Measurements from ENCODE around the gene SLPI. TPM values are rescaled to one million over a fixed set of nuclear protein-coding genes. Genes with fewer than 3 reads are reported as not detected.

Gene SLPI
- total RNA-seq, 4 donors from 2014 or later: 250 to 1,637 (median 1,024) TPM

DNA sequence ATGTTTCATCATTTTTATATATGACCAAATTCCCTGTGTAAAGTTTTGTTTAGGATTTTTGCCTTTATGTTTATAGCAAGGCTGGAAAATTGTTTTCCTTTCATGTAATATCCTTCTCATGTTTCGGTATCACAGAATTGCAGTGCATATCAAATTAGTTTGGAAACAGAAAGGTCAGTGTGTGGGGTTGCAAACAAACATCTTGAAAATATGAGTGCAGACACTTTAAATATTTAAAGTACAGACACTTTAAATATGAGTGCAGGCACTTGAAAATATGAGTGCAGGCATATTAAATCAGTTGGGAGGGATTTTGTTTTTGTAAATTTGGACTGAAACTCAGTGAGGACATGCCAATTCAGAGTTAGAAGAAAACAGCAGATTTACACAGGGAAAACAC, 6.5 kb downstream of the SLPI start:
- Histone ChIP-seq H3K9me3 (no peaks in the 10 kb centered on the region), H3K27ac (no peak overlapping the region), H3K4me1 (peaks cover 0 to 18% (median 10%) of the 10 kb centered on the region in 3 donors), H3K27me3 (peaks cover 0 to 31% (median 0%) of the 10 kb centered on the region in 4 donors), H3K4me3 (no peak overlapping the region), H3K36me3 (no peaks in the 10 kb centered on the region)
- intact Hi-C loops (cut with DNase I): no loop called here
- no peak for DNase-seq
- 63 to 69% methylated on average over 1 of the region's 1 CpG for WGBS, 2 donors
- TF ChIP-seq CTCF (IDR thresholded peaks at IDR 0.05) (no peak), POLR2A (IDR thresholded peaks at IDR 0.05) (no peak)

GRCh38 chr20:45246109-45246508, 8.3 kb downstream of the SLPI start:
- intact Hi-C loops (cut with DNase I): no loop called here
- Histone ChIP-seq H3K4me1 (peaks cover 0 to under 1% (median 0%) of the 10 kb centered on the region in 3 donors), H3K27me3 (peaks cover 0 to 32% (median 0%) of the 10 kb centered on the region in 4 donors), H3K27ac (no peak overlapping the region), H3K36me3 (no peaks in the 10 kb centered on the region), H3K9me3 (no peaks in the 10 kb centered on the region), H3K4me3 (no peak overlapping the region)
- 45 to 50% methylated on average over 6 of the region's 6 CpGs for WGBS, 2 donors
- no peak for DNase-seq
- TF ChIP-seq POLR2A (IDR thresholded peaks at IDR 0.05): no peak
- TF ChIP-seq CTCF (IDR thresholded peaks at IDR 0.05): no peak

DNA sequence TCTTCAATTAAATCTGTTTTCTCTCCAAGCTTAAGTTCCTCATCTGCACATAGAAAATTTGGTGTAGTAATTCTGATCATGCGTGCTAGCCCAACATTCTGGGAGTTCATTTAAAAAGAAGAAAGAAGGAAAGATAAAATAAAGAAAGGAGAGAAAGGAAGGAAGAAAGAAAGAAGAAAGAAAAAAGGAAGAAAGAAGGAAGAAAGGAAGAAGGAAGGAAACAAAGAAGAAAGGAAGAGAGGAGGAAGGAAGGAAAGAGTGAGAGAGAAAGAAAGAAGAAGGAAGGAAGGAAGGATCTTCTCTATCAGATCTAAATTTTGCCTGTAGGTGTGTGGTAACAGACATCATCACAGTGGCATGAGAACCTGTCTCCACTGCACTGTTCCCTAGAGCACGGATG, 16.2 kb downstream of the SLPI start:
- H3K4me1 ChIP-seq: no peaks in the 10 kb centered on the region
- H3K36me3 ChIP-seq: no peaks in the 10 kb centered on the region
- H3K27me3 ChIP-seq: peaks cover 0 to 71% (median 0%) of the 10 kb centered on the region in 4 donors
- no peak overlapping the region for H3K27ac ChIP-seq
- TF ChIP-seq CTCF (IDR thresholded peaks at IDR 0.05) (no peak), POLR2A (IDR thresholded peaks at IDR 0.05) (no peak)
- WGBS, 2 donors: 74 to 77% methylated on average over 1 to 2 of the region's 2 CpGs
- intact Hi-C loops (cut with DNase I): no loop called here
- H3K4me3 ChIP-seq: no peak overlapping the region
- DNase-seq: no peak
- peaks cover 0 to 8% (median 7%) of the 10 kb centered on the region in 3 donors for H3K9me3 ChIP-seq

DNA sequence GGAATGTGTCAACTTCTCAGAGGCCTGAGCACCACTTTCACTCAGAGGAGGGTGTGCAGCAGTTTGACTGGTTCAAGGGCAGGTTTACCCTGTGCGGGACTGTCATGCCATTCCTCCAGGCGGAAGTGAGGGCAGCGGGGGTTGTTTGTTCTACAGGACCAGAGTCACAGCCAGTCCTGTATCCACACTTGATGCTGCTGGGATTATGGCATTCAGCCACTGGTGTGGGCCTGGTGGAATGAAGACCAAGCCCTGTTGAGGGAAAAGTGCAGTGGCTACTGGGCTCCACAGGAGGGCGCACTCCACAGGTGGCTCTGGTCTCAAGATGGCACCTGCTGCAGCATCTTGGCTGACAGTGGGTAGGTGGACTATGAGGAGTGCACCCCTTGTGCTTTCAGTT, 18.4 kb downstream of the SLPI start:
- 60 to 90% methylated on average over 2 to 4 of the region's 4 CpGs for WGBS, 2 donors
- no peak overlapping the region for H3K27ac ChIP-seq
- no peak for TF ChIP-seq POLR2A (IDR thresholded peaks at IDR 0.05)
- peak in 5 of 6 experiments; percentile 38 to 71 (median 42) for TF ChIP-seq CTCF (IDR thresholded peaks at IDR 0.05)
- H3K4me1 ChIP-seq: no peaks in the 10 kb centered on the region
- peaks cover 0 to 68% (median 0%) of the 10 kb centered on the region in 4 donors for H3K27me3 ChIP-seq
- no peak overlapping the region for H3K4me3 ChIP-seq
- no peak for DNase-seq
- peaks cover 0 to 8% (median 7%) of the 10 kb centered on the region in 3 donors for H3K9me3 ChIP-seq
- no peaks in the 10 kb centered on the region for H3K36me3 ChIP-seq
- intact Hi-C loops (cut with DNase I): no loop called here

DNA sequence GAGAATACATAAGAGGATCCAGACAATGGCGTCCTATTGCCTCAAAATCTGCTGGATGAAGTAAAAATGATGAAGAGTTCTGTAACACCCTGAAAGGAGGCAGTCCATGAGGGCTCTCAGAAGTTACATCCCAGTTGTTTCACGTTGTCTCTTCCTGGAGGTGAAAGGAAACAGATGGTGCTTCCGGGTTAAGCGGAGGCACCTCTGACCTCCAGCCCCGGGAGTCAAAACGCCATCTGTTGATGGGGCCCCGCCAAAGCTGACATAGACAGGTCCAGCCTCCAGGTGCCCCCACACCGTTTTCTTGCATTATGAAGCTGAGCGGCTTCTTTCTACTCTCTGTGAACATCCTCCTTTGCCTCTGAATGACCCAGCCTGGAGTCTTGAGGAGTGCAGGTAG, 23.7 kb downstream of the SLPI start:
- peaks cover 0 to 8% (median 7%) of the 10 kb centered on the region in 3 donors for H3K9me3 ChIP-seq
- no peak for DNase-seq
- H3K4me1 ChIP-seq: no peaks in the 10 kb centered on the region
- H3K4me3 ChIP-seq: no peak overlapping the region
- no peaks in the 10 kb centered on the region for H3K36me3 ChIP-seq
- no peak overlapping the region for H3K27ac ChIP-seq
- TF ChIP-seq CTCF (IDR thresholded peaks at IDR 0.05) (no peak), POLR2A (IDR thresholded peaks at IDR 0.05) (no peak)
- intact Hi-C loops (cut with DNase I): no loop called here
- peaks cover 0 to 73% (median 0%) of the 10 kb centered on the region in 4 donors for H3K27me3 ChIP-seq
- WGBS, 2 donors: 61 to 70% methylated on average over 4 to 9 of the region's 9 CpGs

Measured in esophagus squamous epithelium (tissue), 5 donors.